ENCODE data around the gene OR51G1. TPM values are rescaled to one million over a fixed set of nuclear protein-coding genes. Genes with fewer than 3 reads are reported as not detected.
A peak's percentile ranks its signal among the peaks of the same experiment; 100 is the strongest.
"Not testable (repeated sequence)": the region's sequence is repeated elsewhere in the genome, so short reads cannot be mapped to it uniquely, and the experiment has no call there.

The OR51G1 gene, protein sequence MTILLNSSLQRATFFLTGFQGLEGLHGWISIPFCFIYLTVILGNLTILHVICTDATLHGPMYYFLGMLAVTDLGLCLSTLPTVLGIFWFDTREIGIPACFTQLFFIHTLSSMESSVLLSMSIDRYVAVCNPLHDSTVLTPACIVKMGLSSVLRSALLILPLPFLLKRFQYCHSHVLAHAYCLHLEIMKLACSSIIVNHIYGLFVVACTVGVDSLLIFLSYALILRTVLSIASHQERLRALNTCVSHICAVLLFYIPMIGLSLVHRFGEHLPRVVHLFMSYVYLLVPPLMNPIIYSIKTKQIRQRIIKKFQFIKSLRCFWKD
- not detected in 2 replicates for total RNA-seq
- polyA plus RNA-seq (2012), result not detected

GRCh38 chr11:4924239-4924638 lies at the start of gene OR51G1:
Gene OR51G1, minus strand, starts transcription at chr11:4924339. Its CDS starts 0 bp downstream, at chr11:4924339.
- DNase-seq (ENCODE audit: low read depth), result no peak

- peak; percentile 25 for DNase-seq (ENCODE audit: low read depth)
These were observed 38.7 kb upstream of the OR51G1 start for GRCh38 chr11:4962816-4963215.

DNA sequence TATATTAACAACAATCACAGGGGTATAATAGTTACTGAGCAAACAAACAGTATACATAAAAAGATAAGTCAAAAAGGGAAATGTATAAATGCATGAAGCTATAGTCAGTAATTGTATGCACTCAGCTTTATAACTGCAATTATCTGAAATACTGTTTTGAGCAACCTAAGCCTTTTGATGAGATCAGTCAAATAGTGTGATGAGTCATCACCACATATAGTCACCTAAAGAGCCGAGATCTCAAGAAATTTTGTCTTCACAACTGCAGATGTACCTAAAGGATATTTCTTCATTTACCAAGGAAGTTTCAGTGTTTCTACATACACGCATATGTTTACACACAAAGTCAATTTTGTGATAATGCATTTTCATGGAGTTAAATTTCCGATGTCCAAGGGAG lies 36.7 kb upstream of the OR51G1 start:
- DNase-seq (ENCODE audit: low read depth), result no peak

DNA sequence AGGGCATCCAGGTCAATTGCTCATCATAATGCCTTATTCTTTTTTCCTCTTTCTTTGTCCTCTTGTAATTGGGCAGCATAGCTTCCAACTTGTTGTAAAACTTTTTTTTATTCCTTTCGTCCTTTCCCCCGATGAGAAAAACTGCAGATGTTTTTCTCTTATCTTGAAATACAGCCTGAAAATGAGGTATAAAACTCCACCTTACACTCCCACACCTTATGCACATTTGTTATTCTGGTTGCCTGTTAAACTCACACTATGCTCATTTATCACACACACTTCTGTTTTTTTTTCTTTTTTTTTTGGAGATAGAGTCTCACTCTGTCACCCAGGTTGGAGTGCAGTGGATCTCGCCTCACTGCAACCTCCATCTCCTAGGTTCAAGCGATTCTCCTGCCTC lies 33.3 kb upstream of the OR51G1 start:
- no peak for DNase-seq (ENCODE audit: low read depth)

DNA sequence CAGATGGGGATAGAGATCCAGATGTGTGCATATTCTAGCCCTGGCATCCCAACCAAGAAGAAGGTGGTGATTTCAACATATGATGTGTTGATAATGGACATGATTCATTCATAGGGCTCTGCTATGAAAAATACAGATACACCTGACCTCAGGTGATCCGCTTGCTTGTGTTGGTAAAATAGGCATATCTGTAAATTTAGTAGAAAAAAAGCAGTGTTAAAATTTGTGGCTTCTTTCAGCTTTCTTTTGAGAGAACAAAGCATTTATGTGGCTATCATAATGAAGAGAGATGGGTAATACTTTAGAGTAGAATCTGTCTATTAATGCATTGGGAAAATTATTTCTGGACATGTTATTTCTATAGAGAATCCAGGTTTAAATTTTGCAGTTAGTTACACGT lies 31.5 kb upstream of the OR51G1 start, which contains the start of gene OR51A2:
Gene OR51A2 (minus strand): TSS at position 101 of the 400 bp plus-strand sequence. CDS start 0 bp downstream, at position 101.
- not testable (repeated sequence) for DNase-seq (ENCODE audit: low read depth)

GRCh38 chr11:4947505-4947904 lies 23.4 kb upstream of the OR51G1 start, which contains the start of gene OR51A4:
Gene OR51A4, minus strand, starts transcription at chr11:4947605. Its CDS starts 505 bp downstream, at chr11:4947100.
- DNase-seq (ENCODE audit: low read depth), result no peak

DNA sequence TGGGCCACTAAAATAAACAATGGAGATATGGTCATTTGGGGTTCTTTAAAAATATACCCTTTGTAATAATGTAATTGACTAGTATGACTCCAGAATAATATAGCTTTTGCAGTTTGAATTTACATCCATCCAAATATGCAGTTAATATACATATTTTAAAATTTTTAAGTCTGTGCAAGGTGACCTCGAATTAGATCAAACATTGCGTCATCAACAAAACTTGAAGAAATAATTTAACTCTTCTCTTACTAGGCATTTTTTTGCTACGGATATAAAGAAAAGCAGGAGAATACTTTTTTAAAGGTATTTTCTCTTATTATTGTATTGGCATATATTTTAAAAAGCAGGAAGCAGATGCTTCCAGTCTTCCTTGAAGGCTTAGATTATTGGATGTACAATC lies 12.6 kb upstream of the OR51G1 start:
- no peak for DNase-seq (ENCODE audit: low read depth)

DNA sequence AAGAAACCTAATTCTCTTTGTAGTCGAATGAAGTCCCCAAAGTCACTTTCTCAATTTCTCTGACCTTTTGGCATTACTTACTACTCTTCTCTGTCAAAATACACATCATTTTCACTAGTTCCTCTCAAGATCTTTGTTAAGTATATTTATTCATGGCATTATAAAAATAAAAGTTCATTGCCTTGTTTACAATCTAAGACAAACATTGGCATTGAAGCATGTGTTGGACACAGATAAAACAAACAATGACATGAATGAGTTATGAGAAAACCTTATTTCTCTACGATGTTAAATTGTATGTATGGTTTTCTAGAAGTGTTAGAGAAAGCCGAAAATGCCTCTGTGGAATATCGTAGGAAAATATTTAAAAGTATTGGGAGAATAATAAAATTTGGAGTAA lies 8.6 kb upstream of the OR51G1 start:
- no peak for DNase-seq (ENCODE audit: low read depth)

- no peak for DNase-seq (ENCODE audit: low read depth)
These were observed 2.5 kb upstream of the OR51G1 start for GRCh38 chr11:4926608-4927007.

- DNase-seq (ENCODE audit: low read depth), result no peak
These were observed 1.8 kb downstream of the OR51G1 start for GRCh38 chr11:4922304-4922703.

DNA sequence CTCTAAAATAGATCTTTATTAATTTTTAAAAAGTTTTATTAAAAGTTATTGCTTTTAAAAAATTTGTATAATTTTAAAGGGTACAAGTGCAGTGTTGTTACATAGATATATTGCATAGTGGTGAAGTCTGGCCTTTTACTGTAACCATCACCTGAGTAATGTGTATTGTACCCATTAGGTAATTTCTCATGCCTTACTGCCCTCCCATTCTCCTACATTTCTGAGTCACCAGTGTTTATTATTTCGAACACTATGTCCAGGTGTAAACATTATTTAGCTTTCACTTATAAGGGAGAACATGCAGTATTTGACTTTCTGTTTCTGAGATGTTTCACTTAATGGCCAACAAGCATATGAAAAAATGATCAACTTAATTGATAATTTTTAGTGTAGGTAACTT lies 2.3 kb downstream of the OR51G1 start:
- DNase-seq (ENCODE audit: low read depth), result no peak

- no peak for DNase-seq (ENCODE audit: low read depth)
These were observed 4.9 kb downstream of the OR51G1 start, which contains the start of gene OR51G2 for GRCh38 chr11:4919250-4919649. Gene OR51G2, minus strand, starts transcription at chr11:4919350. Its CDS starts 3,687 bp downstream, at chr11:4915663.

- no peak for DNase-seq (ENCODE audit: low read depth)
These were observed 7.6 kb downstream of the OR51G1 start for GRCh38 chr11:4916581-4916980.

- DNase-seq (ENCODE audit: low read depth), result no peak
These were observed 20.7 kb downstream of the OR51G1 start, which contains the start of gene OR51A7 for GRCh38 chr11:4903484-4903883. Gene OR51A7, plus strand, starts transcription at chr11:4903783. Its CDS starts 3,587 bp downstream, at chr11:4907370.

DNA sequence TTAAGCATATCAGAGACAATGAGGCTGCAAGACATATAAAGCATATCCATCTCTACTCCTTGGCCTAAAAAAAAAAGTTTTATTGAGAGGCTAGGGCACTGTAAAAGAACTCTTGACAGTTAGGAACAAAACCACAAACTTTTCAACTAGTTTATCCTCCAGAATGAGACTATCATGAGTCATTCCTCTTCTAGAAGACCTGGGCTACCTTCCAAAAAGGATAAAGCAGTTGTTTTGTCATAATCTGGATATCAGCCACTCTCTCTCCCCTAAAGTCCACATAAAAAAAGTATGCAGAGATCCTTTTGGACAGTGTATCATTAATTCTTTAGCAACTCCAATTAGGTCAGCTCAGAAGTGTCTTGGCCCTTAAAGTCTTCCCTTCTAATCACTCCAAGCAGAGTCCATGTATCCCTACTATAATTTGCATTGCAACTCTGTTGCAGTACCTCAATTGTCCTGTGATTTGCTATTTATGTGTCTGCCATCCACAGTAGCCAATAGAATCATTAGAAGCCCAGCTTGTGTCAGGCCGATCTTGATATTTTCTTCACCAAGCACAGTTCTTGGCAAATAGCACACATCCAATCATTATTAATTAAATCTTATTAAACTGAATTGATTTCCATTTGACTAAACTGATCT lies 32.0 kb downstream of the OR51G1 start:
- DNase-seq (ENCODE audit: low read depth), result peak; percentile 86

DNA sequence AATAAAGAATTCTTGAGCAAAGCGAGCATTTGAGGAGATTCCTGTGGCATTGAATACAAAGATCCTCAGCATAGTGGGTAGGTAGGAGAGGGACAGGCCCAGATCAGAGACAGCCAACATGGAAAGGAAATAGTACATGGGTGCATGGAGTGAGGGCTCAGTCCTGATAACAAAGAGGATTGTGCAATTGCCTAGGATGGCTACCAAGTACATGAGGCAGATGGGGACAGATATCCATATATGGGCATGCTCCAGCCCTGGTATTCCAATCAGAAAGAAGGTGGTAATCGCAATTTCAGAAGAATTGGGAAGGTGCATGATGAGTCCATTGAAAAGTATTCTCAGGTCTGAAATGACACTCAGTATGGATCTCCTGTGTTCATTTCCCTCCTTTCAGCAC lies 33.9 kb downstream of the OR51G1 start:
- DNase-seq (ENCODE audit: low read depth), result no peak

- peak; percentile 17 for DNase-seq (ENCODE audit: low read depth)
These were observed 36.5 kb downstream of the OR51G1 start for GRCh38 chr11:4887591-4887990.

- no peak for DNase-seq (ENCODE audit: low read depth)
These were observed 38.0 kb downstream of the OR51G1 start for GRCh38 chr11:4886186-4886585.

DNA sequence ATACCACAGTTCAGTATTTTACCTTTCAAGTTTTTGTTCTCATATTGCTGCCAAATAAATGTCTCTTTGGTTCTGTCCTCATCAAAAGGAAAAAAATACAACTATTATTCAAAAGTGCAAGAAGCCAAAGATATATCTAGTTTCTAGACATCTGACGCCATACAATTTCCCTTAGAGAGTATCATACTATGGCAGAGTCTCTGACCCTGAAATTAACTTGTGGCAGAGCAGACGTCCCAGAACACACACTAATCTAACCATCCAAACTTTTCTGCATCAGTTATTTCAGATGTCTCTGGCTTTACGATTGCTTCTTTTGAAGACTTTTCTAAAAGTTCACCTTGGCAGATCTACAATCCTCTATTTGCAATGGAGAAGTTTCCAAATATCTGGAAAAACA lies 39.8 kb downstream of the OR51G1 start:
- DNase-seq (ENCODE audit: low read depth), result no peak

- no peak for DNase-seq (ENCODE audit: low read depth)
These were observed 41.6 kb downstream of the OR51G1 start for GRCh38 chr11:4882543-4882942.

- peak; percentile 78 for DNase-seq (ENCODE audit: low read depth)
These were observed 42.2 kb downstream of the OR51G1 start, which contains the start of gene OR51T1 for GRCh38 chr11:4881860-4882500. Gene OR51T1, plus strand, starts transcription at chr11:4881900. Its CDS starts 0 bp downstream, at chr11:4881900.

DNA sequence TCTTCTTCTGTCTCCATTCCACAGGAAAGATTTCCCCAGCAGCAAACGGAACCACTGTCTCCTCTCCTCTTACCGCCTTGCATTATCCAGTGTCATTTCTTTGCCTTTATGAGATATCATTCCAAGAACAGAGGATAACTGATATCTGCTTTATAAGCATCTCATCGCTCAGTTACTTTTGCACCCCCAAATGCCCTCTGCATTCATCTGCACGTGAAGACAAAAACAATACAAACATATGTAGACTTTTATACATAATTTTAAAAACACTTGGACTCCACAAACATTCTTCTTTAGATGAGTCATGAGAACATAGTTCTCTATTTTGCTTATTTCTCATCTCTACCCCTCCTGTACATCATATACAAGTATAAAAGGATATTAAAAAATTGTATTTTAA lies 43.0 kb downstream of the OR51G1 start:
- DNase-seq (ENCODE audit: low read depth), result no peak
